GM23248 (cell line): ENCODE data around the gene CFDP1. TPM values are rescaled to one million over a fixed set of nuclear protein-coding genes. Genes with fewer than 3 reads are reported as not detected.

Source experiments
- DNase-seq: peaks from one replicate; pipeline ENCODE4 v3.0.0-alpha.2; 2015
- H2AFZ ChIP-seq: fragments of 200-600 bp; sonication (generic); 2 replicates; pipeline ENCODE4 v1.6.1; 2016; ENCODE audit warnings: antibody characterized with exemption
- H3F3A ChIP-seq: fragments of 200-600 bp; sonication (generic); 2 replicates; pipeline ENCODE4 v1.6.1; 2016; ENCODE audit warnings: mild to moderate bottlenecking, antibody characterized with exemption, mixed run types; ENCODE audit not compliant: insufficient read depth
- H3K27ac ChIP-seq: fragments of 200-600 bp; sonication (generic); 2 replicates; pipeline ENCODE4 v1.5.1; 2016; ENCODE audit warnings: mild to moderate bottlenecking
- H3K27me3 ChIP-seq: fragments of 200-600 bp; sonication (generic); replicated peaks from 2 replicates; pipeline ENCODE4 v1.6.1; 2016; ENCODE audit warnings: mild to moderate bottlenecking; ENCODE audit not compliant: insufficient read depth
- H3K36me3 ChIP-seq: fragments of 200-600 bp; sonication (generic); 2 replicates; pipeline ENCODE4 v1.6.1; 2016; ENCODE audit warnings: low read depth, mild to moderate bottlenecking
- H3K4me1 ChIP-seq: fragments of 200-600 bp; sonication (generic); 2 replicates; pipeline ENCODE4 v1.6.1; 2016; ENCODE audit warnings: mild to moderate bottlenecking; ENCODE audit not compliant: insufficient read depth
- H3K4me2 ChIP-seq: fragments of 200-600 bp; sonication (generic); one replicate; pipeline ENCODE4 v1.6.1; 2016; ENCODE audit warnings: mild to moderate bottlenecking; ENCODE audit not compliant: unreplicated experiment
- H3K4me3 ChIP-seq: fragments of 200-600 bp; sonication (generic); 2 replicates; pipeline ENCODE4 v1.5.1; 2016; ENCODE audit warnings: mild to moderate bottlenecking
- H3K79me2 ChIP-seq: fragments of 200-600 bp; sonication (generic); 2 replicates; pipeline ENCODE4 v1.6.1; 2016; ENCODE audit warnings: mild to moderate bottlenecking; ENCODE audit not compliant: insufficient read depth
- H3K9ac ChIP-seq: fragments of 200-600 bp; sonication (generic); 2 replicates; pipeline ENCODE4 v1.6.1; 2016; ENCODE audit warnings: mild to moderate bottlenecking
- H3K9me2 ChIP-seq: fragments of 200-600 bp; sonication (generic); 2 replicates; pipeline ENCODE4 v1.6.1; 2016; ENCODE audit warnings: mixed run types, mild to moderate bottlenecking, moderate library complexity; ENCODE audit not compliant: insufficient read depth
- H3K9me3 ChIP-seq: fragments of 200-600 bp; sonication (generic); one replicate; pipeline ENCODE4 v1.6.1; 2017; ENCODE audit warnings: low read depth
- H4K20me1 ChIP-seq: fragments of 200-600 bp; sonication (generic); 2 replicates; pipeline ENCODE4 v1.6.0; 2016; ENCODE audit not compliant: insufficient read depth
- EZH2 ChIP-seq: fragments of 200-600 bp; sonication (generic); IDR thresholded peaks from 2 replicates; pipeline ENCODE4 v1.6.1; 2018; ENCODE audit warnings: antibody characterized with exemption, mild to moderate bottlenecking; ENCODE audit not compliant: insufficient read depth, poor library complexity, severe bottlenecking
- EZH2phosphoT487 ChIP-seq: fragments of 200-600 bp; sonication (generic); IDR thresholded peaks from 2 replicates; pipeline ENCODE4 v1.6.1; 2018; ENCODE audit warnings: antibody characterized with exemption, moderate library complexity, mild to moderate bottlenecking, low read depth; ENCODE audit not compliant: insufficient read depth
- WGBS, 2 experiments: methylation state at CpG; one replicate each; pipeline ENCODE4 v1.1.6; 2015 to 2017; ENCODE audit warnings: low lambda C conversion rate in 2 of 2, low coverage in 1 of 2; ENCODE audit errors: missing lambda C conversion rate in 2 of 2; 5-methylcytosine and 5-hydroxymethylcytosine counted together
- in situ Hi-C: fragments of 300-500 bp; cut with MboI; formaldehyde crosslinking; loops from 2 replicates; pipeline ENCODE4 v1.15.0; 2020
- polyA plus RNA-seq: library from polyadenylated mRNA; unstranded; fragments of >200 nt; fragmentation: Nextera tagmentation; extraction: Ambion mirVana; gene quantifications from 2 replicates; pipeline ENCODE4 v1.2.1, GENCODE V29; 2016
- total RNA-seq: library from RNA; depleted of rRNA; stranded (reverse); fragments of >200 nt; shearing (Covaris generic); gene quantifications from 2 replicates; pipeline ENCODE4 v1.2.3, GENCODE V29; 2014

Gene CFDP1
- total and polyA plus RNA-seq, 2 experiments from 2014 or later = 36.9 to 46.7 TPM

GRCh38 chr16:75379911-75380847 is 53.1 kb downstream of the CFDP1 start:
- Histone ChIP-seq H3K79me2 (peaks cover 31% of the 10 kb centered on the region; the same call in 1 of the 2 replicates), H2AFZ (no peak overlapping the region), H3F3A (peaks cover 40% of the 10 kb centered on the region), H3K27me3 (no peaks in the 10 kb centered on the region), H3K9me2 (no peaks in the 10 kb centered on the region), H3K27ac (peak overlapping the region; percentile 44), H3K4me2 (no peak overlapping the region), H3K9me3 (no peaks in the 10 kb centered on the region), H3K36me3 (no peaks in the 10 kb centered on the region), H3K9ac (peak overlapping the region; percentile 10; the same call in 1 of the 2 replicates), H4K20me1 (no peaks in the 10 kb centered on the region), H3K4me3 (no peak overlapping the region), H3K4me1 (peaks cover 49% of the 10 kb centered on the region)
- TF ChIP-seq EZH2phosphoT487 (no peak), EZH2 (no peak)
- WGBS, 2 experiments = 84 to 85% methylated on average over 10 of the region's 10 CpGs
- DNase-seq = no peak
- in situ Hi-C loops = no loop called here

GRCh38 chr16:75379339-75379738 is 54.0 kb downstream of the CFDP1 start:
- no peak overlapping the region for H3K4me3 ChIP-seq
- peak overlapping the region; percentile 97 for H3K27ac ChIP-seq
- H3F3A ChIP-seq = peaks cover 40% of the 10 kb centered on the region
- TF ChIP-seq EZH2phosphoT487 (no peak), EZH2 (no peak)
- no peaks in the 10 kb centered on the region for H3K9me3 ChIP-seq
- in situ Hi-C loops = no loop called here
- DNase-seq = no peak
- H3K4me1 ChIP-seq = peaks cover 46% of the 10 kb centered on the region
- WGBS, 2 experiments = 38 to 85% methylated on average over 1 of the region's 1 CpG
- no peaks in the 10 kb centered on the region for H3K36me3 ChIP-seq
- H3K79me2 ChIP-seq = peaks cover 37% of the 10 kb centered on the region; the same call in 1 of the 2 replicates
- H3K27me3 ChIP-seq = no peaks in the 10 kb centered on the region
- no peak overlapping the region for H2AFZ ChIP-seq
- 0 out of 2 replicates have a peak overlapping the region, but pooled peaks have one; percentile 75 for H3K9ac ChIP-seq
- H3K9me2 ChIP-seq = no peaks in the 10 kb centered on the region
- H4K20me1 ChIP-seq = no peaks in the 10 kb centered on the region
- no peak overlapping the region for H3K4me2 ChIP-seq

GRCh38 chr16:75378616-75379015 is 54.7 kb downstream of the CFDP1 start:
- Histone ChIP-seq H3K9me2 (no peaks in the 10 kb centered on the region), H3K4me2 (peak overlapping the region; percentile 63), H2AFZ (no peak overlapping the region), H4K20me1 (no peaks in the 10 kb centered on the region), H3K4me3 (peak overlapping the region; percentile 36), H3K36me3 (no peaks in the 10 kb centered on the region), H3K9ac (peak overlapping the region; percentile 75), H3K79me2 (peaks cover 31% of the 10 kb centered on the region; the same call in 1 of the 2 replicates), H3F3A (peaks cover 40% of the 10 kb centered on the region), H3K27me3 (no peaks in the 10 kb centered on the region), H3K27ac (peak overlapping the region; percentile 97), H3K4me1 (peaks cover 46% of the 10 kb centered on the region), H3K9me3 (no peaks in the 10 kb centered on the region)
- TF ChIP-seq EZH2phosphoT487 = no peak
- no peak for TF ChIP-seq EZH2
- DNase-seq = no peak
- in situ Hi-C loops = no loop called here
- 92 to 93% methylated on average over 2 of the region's 2 CpGs for WGBS, 2 experiments

GRCh38 chr16:75377729-75378386 is 55.4 kb downstream of the CFDP1 start:
- peak overlapping the region; percentile 36 for H3K4me3 ChIP-seq
- peak overlapping the region; percentile 63 for H3K4me2 ChIP-seq
- peaks cover 50% of the 10 kb centered on the region for H3K4me1 ChIP-seq
- WGBS, 2 experiments = 43 to 44% methylated on average over 6 of the region's 6 CpGs
- H4K20me1 ChIP-seq = no peaks in the 10 kb centered on the region
- TF ChIP-seq EZH2 = no peak
- TF ChIP-seq EZH2phosphoT487 = no peak
- peak overlapping the region; percentile 97 for H3K27ac ChIP-seq
- no peak overlapping the region for H2AFZ ChIP-seq
- H3K79me2 ChIP-seq = peaks cover 31% of the 10 kb centered on the region
- no peaks in the 10 kb centered on the region for H3K27me3 ChIP-seq
- H3K9me2 ChIP-seq = no peaks in the 10 kb centered on the region
- peaks cover 45% of the 10 kb centered on the region for H3F3A ChIP-seq
- H3K36me3 ChIP-seq = no peaks in the 10 kb centered on the region
- in situ Hi-C loops = no loop called here
- DNase-seq = peak; percentile 98
- H3K9me3 ChIP-seq = no peaks in the 10 kb centered on the region
- peak overlapping the region; percentile 81 for H3K9ac ChIP-seq
